Testis (tissue), 2 donors: ENCODE results near the gene SIN3A.

Experiments used
- CTCF ChIP-seq, 3 experiments: fragments of 450-650 bp in 2 of 3; fragments of 200-600 bp in 1 of 3; sonication (generic) in 1 of 3; IDR thresholded peaks; one replicate each; pipeline ENCODE4 v1.5.1; 2016 to 2019; ENCODE audit warnings: antibody characterized with exemption in 3 of 3, mild to moderate bottlenecking in 2 of 3, moderate library complexity in 1 of 3
- POLR2A ChIP-seq: fragments of 450-650 bp; IDR thresholded peaks from one replicate; pipeline ENCODE4 v1.6.1; 2017; ENCODE audit warnings: antibody characterized with exemption, mild to moderate bottlenecking, moderate library complexity

- no peak for TF ChIP-seq CTCF (IDR thresholded peaks at IDR 0.05)
- TF ChIP-seq POLR2A: no peak
These were observed 116.2 kb downstream of the SIN3A start for GRCh38 chr15:75335313-75335704.
